Subcutaneous adipose tissue (tissue), 4 donors: ENCODE results near the gene ARNT2. TPM values are rescaled to one million over a fixed set of nuclear protein-coding genes. Genes with fewer than 3 reads are reported as not detected.

Source experiments
- total RNA-seq, 4 donors: library from RNA; depleted of rRNA; stranded (reverse); fragments of >200 nt; gene quantifications; one replicate each; pipeline ENCODE4 v1.1.0, GENCODE V29; 2016
- TF ChIP-seq, protein P1 (sequence below): fragments of 450-650 bp; IDR thresholded peaks from one replicate; pipeline ENCODE4 v1.5.1; 2016; ENCODE audit warnings: low read depth, mild to moderate bottlenecking, control low read depth, antibody characterized with exemption, moderate library complexity

The ARNT2 gene
- total RNA-seq, 4 donors from 2014 or later, result 0.16 to 4.3 (median 2.3) TPM

DNA sequence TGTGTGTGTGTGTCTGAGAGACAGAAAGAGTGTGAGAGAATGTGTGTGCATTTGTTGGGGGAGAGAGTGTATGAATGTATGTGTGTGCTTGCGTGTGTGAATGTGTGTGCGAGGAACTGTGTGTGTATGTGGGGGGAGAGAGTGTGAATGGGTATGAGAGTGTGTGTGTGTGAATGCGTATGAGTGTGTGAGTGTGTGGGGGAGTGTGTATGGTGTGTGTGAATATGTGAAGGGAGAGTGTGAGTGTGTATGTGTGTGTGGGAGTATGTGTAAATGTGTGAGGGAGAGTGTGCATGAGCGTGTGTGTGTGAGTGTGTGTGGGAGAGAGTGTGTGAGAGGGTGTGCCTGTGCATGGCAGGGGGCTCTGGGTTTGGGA lies 211.2 kb downstream of the ARNT2 start:
- TF ChIP-seq, protein P1, sequence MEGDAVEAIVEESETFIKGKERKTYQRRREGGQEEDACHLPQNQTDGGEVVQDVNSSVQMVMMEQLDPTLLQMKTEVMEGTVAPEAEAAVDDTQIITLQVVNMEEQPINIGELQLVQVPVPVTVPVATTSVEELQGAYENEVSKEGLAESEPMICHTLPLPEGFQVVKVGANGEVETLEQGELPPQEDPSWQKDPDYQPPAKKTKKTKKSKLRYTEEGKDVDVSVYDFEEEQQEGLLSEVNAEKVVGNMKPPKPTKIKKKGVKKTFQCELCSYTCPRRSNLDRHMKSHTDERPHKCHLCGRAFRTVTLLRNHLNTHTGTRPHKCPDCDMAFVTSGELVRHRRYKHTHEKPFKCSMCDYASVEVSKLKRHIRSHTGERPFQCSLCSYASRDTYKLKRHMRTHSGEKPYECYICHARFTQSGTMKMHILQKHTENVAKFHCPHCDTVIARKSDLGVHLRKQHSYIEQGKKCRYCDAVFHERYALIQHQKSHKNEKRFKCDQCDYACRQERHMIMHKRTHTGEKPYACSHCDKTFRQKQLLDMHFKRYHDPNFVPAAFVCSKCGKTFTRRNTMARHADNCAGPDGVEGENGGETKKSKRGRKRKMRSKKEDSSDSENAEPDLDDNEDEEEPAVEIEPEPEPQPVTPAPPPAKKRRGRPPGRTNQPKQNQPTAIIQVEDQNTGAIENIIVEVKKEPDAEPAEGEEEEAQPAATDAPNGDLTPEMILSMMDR, result no peak

DNA sequence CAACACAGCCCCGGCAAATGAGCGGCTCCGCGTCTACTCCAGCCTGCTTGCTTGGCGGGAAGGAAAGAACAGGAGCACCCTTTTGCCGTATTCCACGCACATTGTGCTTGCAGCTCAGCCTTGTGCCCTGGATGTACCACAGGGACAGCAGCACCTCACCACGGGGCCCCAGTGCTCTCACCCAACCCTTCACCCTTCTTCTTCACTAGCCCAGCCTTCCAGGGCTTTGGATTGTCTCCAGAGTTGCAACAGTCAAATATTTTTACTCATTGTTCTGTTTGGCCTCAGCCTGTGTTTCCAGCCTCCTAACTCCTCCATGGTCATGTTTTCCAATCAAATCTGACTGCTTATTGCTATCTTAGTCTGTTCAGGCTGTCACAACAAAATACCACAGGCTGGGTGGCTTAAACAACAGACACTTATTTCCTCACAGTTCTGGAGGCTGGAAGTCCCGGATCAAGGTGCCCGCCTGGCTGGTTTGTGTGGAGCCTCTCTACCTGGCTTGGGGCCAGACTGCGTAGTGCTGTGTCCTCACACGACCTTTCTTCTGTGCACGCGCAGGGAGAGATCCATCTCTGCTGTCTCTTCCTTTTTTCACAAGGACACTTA lies 211.7 kb downstream of the ARNT2 start:
- TF ChIP-seq, protein P1, result no peak

DNA sequence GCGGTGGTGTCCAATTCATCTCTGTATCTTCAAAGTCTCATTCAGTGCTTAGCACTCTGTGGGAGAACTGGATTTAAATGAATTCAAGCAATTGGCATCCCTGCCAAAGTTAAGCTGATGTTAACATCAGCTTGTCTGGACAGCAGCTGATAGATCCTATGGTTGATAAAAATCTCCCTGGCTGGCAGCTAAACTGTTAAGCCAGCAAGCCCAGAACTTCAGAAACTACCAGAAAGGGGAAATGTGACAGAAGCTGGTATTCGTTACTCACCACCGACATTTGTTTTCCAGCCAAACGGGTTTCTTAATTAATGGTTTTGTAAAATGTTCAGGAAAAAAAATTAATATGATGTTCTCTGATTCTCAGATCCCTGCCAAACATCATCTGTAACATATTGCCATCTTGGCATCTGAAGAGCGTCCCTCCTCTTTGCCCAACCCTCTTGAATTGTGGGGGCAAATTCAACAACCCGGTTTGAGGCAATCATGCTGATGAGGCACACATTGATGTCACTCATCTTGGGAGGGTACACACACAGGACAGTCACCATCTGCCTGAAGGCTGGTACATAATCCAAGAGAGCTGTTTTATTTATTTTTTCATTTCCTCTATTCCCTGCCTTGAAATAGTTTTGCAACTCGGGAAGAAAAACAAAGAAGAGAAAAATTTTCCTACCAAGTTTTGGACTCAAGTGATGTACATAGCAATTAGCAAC lies 214.7 kb downstream of the ARNT2 start:
- TF ChIP-seq, protein P1, result no peak

DNA sequence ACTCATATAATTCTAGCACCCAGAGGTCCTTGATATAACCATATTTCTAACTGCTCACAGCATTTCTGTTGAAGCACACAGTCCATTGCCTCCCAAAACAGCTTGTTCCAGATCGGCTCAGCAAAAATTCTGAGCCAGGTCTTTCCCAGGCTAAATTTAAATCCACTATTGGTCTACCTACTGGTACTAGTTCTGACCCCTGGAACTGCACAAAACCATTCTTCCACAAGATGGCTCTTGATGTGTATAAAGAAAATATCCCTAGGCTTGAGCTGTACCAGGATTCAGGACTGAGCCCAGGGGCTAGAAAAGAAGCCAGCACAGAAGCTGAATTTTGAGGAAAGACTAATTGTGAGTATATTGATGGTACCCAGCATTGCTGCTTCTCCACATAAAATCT lies 215.5 kb downstream of the ARNT2 start:
- TF ChIP-seq, protein P1, result no peak

DNA sequence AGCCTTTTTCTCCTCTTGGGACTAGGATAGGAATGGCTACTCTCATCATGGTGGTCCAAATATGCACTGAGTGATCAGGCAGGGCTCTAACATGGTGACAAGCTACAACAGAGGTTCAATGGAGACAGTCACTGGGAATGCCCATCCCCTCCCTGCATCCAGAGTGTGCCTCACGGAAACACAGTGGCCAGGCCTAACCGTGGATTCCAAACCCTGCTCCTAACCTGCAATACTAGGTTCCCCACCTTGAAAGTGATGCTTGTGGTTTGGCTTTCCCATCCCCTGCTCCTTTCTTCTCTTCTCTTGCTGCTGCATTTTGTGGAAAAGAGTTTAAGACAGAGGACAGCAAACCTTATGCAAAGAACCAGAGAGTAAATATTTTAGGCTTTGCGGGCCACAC lies 216.0 kb downstream of the ARNT2 start:
- TF ChIP-seq, protein P1, result no peak

DNA sequence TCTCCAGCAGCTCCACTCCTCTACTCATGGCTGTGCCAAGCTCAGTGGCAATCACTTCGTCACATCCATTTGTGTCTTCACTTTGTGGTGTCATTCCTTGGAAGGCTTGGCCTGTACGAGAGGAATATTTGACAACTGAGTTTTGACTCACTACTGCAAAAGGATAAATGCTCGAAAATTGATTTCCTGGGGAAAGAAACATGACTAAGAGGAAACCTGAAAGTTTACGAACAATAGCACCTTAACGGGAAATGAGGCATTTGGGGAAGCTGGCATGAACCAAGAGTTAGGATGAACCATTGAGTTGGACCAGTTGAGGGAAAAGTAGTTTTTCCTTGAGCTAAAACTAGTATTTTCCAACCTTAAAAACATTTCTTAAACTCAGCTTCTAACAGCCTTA lies 216.7 kb downstream of the ARNT2 start:
- TF ChIP-seq, protein P1, result no peak

DNA sequence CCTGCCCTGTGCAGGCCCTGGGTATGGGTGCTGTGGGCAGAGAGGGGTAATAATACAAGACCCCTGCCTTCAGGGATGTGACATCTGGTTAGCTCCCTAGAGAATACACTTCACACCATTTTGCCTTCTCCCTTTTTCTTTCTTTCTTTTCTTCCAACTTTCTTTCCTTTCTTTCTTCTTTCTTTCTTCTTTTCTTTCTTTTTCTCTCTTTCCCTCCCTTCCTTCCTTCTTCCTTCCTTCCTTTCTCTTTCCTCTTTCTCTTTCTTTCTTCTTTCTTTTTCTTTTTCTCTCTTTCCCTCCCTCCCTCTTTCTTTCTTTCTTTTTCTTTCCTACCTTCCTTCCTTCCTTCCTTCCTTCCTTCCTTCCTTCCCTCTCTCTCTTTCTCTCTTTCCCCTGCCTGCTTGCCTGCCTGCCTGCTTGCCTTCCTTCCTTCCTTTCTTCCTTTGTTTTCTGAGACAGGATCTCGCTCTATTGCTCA lies 222.5 kb downstream of the ARNT2 start:
- TF ChIP-seq, protein P1, result no peak
